ELR (cell line): ENCODE data around the gene GANC.
"Not testable (repeated sequence)": the region's sequence is repeated elsewhere in the genome, so short reads cannot be mapped to it uniquely, and the experiment has no call there.

Experiments
- DNase-seq: peaks from one replicate; pipeline ENCODE4 v3.0.0-alpha.2; 2015; ENCODE audit warnings: low read depth

GANC gene

GRCh38 chr15:42282926-42283325 lies 9.9 kb downstream of the GANC start:
- DNase-seq: no peak

- DNase-seq: no peak
These were observed 10.7 kb downstream of the GANC start for GRCh38 chr15:42283671-42284070.

GRCh38 chr15:42284551-42284950 lies 11.6 kb downstream of the GANC start:
- DNase-seq: no peak

GRCh38 chr15:42285034-42285433 lies 12.0 kb downstream of the GANC start:
- DNase-seq: peak; percentile 18

GRCh38 chr15:42286445-42287029 lies 13.5 kb downstream of the GANC start:
- DNase-seq: no peak

- DNase-seq: no peak
These were observed 14.9 kb downstream of the GANC start for GRCh38 chr15:42287931-42288330.

- DNase-seq: peak; percentile 29
These were observed 16.2 kb downstream of the GANC start for GRCh38 chr15:42289166-42289565.

GRCh38 chr15:42301004-42301403 lies 28.0 kb downstream of the GANC start:
- DNase-seq: not testable (repeated sequence)

- DNase-seq: no peak
These were observed 33.7 kb downstream of the GANC start for GRCh38 chr15:42306681-42307080.

GRCh38 chr15:42313463-42313862 lies 40.5 kb downstream of the GANC start:
- no peak for DNase-seq

GRCh38 chr15:42314818-42315217 lies 41.8 kb downstream of the GANC start:
- no peak for DNase-seq

- peak; percentile 36 for DNase-seq
These were observed 42.5 kb downstream of the GANC start for GRCh38 chr15:42315521-42315920.

- DNase-seq: not testable (repeated sequence)
These were observed 43.3 kb downstream of the GANC start for GRCh38 chr15:42316282-42316805.

GRCh38 chr15:42319206-42319605 lies 46.2 kb downstream of the GANC start:
- no peak for DNase-seq

- peak; percentile 79 for DNase-seq
These were observed 51.3 kb downstream of the GANC start for GRCh38 chr15:42324308-42324707.

GRCh38 chr15:42329161-42329560 lies 56.2 kb downstream of the GANC start:
- no peak for DNase-seq

- no peak for DNase-seq
These were observed 57.0 kb downstream of the GANC start for GRCh38 chr15:42329992-42330391.

GRCh38 chr15:42331235-42331634 lies 58.2 kb downstream of the GANC start:
- no peak for DNase-seq

- DNase-seq: peak; percentile 91
These were observed 59.3 kb downstream of the GANC start for GRCh38 chr15:42332331-42332730.

GRCh38 chr15:42335074-42335473 lies 62.1 kb downstream of the GANC start:
- no peak for DNase-seq

GRCh38 chr15:42336650-42337049 lies 63.6 kb downstream of the GANC start:
- not testable (repeated sequence) for DNase-seq

GRCh38 chr15:42337104-42337503 lies 64.1 kb downstream of the GANC start:
- DNase-seq: not testable (repeated sequence)

- no peak for DNase-seq
These were observed 65.5 kb downstream of the GANC start for GRCh38 chr15:42338500-42338899.

- no peak for DNase-seq
These were observed 70.7 kb downstream of the GANC start for GRCh38 chr15:42343596-42344232.
